NCI-H460 (cell line): Measurements from ENCODE around the gene ZNF548. TPM values are rescaled to one million over a fixed set of nuclear protein-coding genes. Genes with fewer than 3 reads are reported as not detected.

ENCODE experiments used
- total RNA-seq: library from RNA; depleted of rRNA; stranded (reverse); fragments of >200 nt; shearing (Covaris generic); gene quantifications from 2 replicates; pipeline ENCODE4 v1.2.3, GENCODE V29; 2014; rRNA removed

The ZNF548 gene
- total RNA-seq, 1 experiment from 2014 or later: 10.6 TPM

Other genes starting within 250 kb of the ZNF548 start
- not detected in 2 replicates for gene ZIM3, start 244.7 kb upstream of the ZNF548 start, total RNA-seq
- gene DUXA, start 222.4 kb upstream of the ZNF548 start, total RNA-seq: not detected in 2 replicates
- gene ZNF264, start 198.4 kb upstream of the ZNF548 start, total RNA-seq: 9.5 and 11.0 TPM in 2 replicates
- gene AURKC, start 158.8 kb upstream of the ZNF548 start, total RNA-seq: not detected in 2 replicates
- gene ZNF805, start 149.2 kb upstream of the ZNF548 start, total RNA-seq: 10.0 and 10.1 TPM in 2 replicates
- 42.3 and 45.7 TPM in 2 replicates for gene ZNF460, start 109.4 kb upstream of the ZNF548 start, total RNA-seq
- 9.8 and 10.1 TPM in 2 replicates for gene ZNF543, start 69.4 kb upstream of the ZNF548 start, total RNA-seq
- 4.6 and 5.5 TPM in 2 replicates for gene ZNF304, start 38.6 kb upstream of the ZNF548 start, total RNA-seq
- gene TRAPPC2B, start 26.3 kb upstream of the ZNF548 start, total RNA-seq: 18.0 and 18.3 TPM in 2 replicates
- 1.6 and 2.8 TPM in 2 replicates for gene ZNF547, start 26.3 kb upstream of the ZNF548 start, total RNA-seq
- gene ZNF17, start 21.3 kb downstream of the ZNF548 start, total RNA-seq: 3.9 and 4.7 TPM in 2 replicates
- 16.4 and 21.3 TPM in 2 replicates for gene ZNF749, start 45.5 kb downstream of the ZNF548 start, total RNA-seq
- gene VN1R1, start 67.3 kb downstream of the ZNF548 start, total RNA-seq: 0.17 and 0.22 TPM in 2 replicates
- gene ZNF772, start 87.7 kb downstream of the ZNF548 start, total RNA-seq: 6.1 and 9.4 TPM in 2 replicates
- 10.7 and 16.1 TPM in 2 replicates for gene ZNF419, start 97.9 kb downstream of the ZNF548 start, total RNA-seq
- 2.7 and 3.0 TPM in 2 replicates for gene ZNF773, start 110.1 kb downstream of the ZNF548 start, total RNA-seq
- gene ZNF549, start 137.5 kb downstream of the ZNF548 start, total RNA-seq: 4.1 and 5.9 TPM in 2 replicates
- gene ZNF550, start 170.0 kb downstream of the ZNF548 start, total RNA-seq: 8.3 and 8.6 TPM in 2 replicates
- gene ZNF416, start 189.1 kb downstream of the ZNF548 start, total RNA-seq: 4.5 and 5.0 TPM in 2 replicates
- not detected in 2 replicates for gene ZIK1, start 194.3 kb downstream of the ZNF548 start, total RNA-seq
- gene ZNF530, start 210.0 kb downstream of the ZNF548 start, total RNA-seq: 3.8 and 4.8 TPM in 2 replicates
- 15.1 and 15.9 TPM in 2 replicates for gene ZNF134, start 224.4 kb downstream of the ZNF548 start, total RNA-seq
- 5.9 and 6.9 TPM in 2 replicates for gene ZNF211, start 243.3 kb downstream of the ZNF548 start, total RNA-seq